GM23338 (cell line): Measurements from ENCODE around the gene SLC35F1. TPM values are rescaled to one million over a fixed set of nuclear protein-coding genes. Genes with fewer than 3 reads are reported as not detected.

Source experiments
- ATAC-seq: fragments of 200-7000 bp; cut with Tn5 transposase; 3 replicates; pipeline ENCODE4 v1.9.1; 2020
- DNase-seq: peaks from one replicate; pipeline ENCODE4 v3.0.0-alpha.2; 2015; ENCODE audit warnings: low spot score
- H2AFZ ChIP-seq: fragments of 200-600 bp; sonication (generic); 2 replicates; pipeline ENCODE4 v1.8.0; 2016; ENCODE audit warnings: antibody characterized with exemption, mild to moderate bottlenecking, moderate library complexity
- H3F3A ChIP-seq: fragments of 200-600 bp; sonication (generic); replicated peaks from 2 replicates; pipeline ENCODE4 v1.8.0; 2017; ENCODE audit warnings: antibody characterized with exemption, mixed run types, low read depth
- H3K27ac ChIP-seq: fragments of 200-600 bp; sonication (generic); 2 replicates; pipeline ENCODE4 v1.6.1; 2016; ENCODE audit warnings: low read depth
- H3K27me3 ChIP-seq: fragments of 200-600 bp; sonication (generic); 2 replicates; pipeline ENCODE4 v1.8.0; 2016; ENCODE audit warnings: mild to moderate bottlenecking, mixed run types, moderate library complexity; ENCODE audit not compliant: insufficient read depth
- H3K36me3 ChIP-seq: fragments of 200-600 bp; sonication (generic); 2 replicates; pipeline ENCODE4 v1.8.0; 2016; ENCODE audit warnings: mild to moderate bottlenecking; ENCODE audit not compliant: insufficient read depth
- H3K4me1 ChIP-seq: fragments of 200-600 bp; sonication (generic); 2 replicates; pipeline ENCODE4 v1.8.0; 2016; ENCODE audit warnings: mild to moderate bottlenecking, moderate library complexity; ENCODE audit not compliant: insufficient read depth
- H3K4me2 ChIP-seq: fragments of 200-600 bp; sonication (generic); 2 replicates; pipeline ENCODE4 v1.7.1; 2017; ENCODE audit warnings: mixed run types
- H3K4me3 ChIP-seq: fragments of 200-600 bp; sonication (generic); 2 replicates; pipeline ENCODE4 v1.6.1; 2016; ENCODE audit warnings: mixed run types
- H3K79me2 ChIP-seq: fragments of 200-600 bp; sonication (generic); replicated peaks from 2 replicates; pipeline ENCODE4 v1.8.0; 2017; ENCODE audit warnings: mild to moderate bottlenecking; ENCODE audit not compliant: insufficient read depth
- H3K9me2 ChIP-seq: fragments of 200-600 bp; sonication (generic); 2 replicates; pipeline ENCODE4 v1.8.0; 2017; ENCODE audit not compliant: insufficient read depth
- H4K20me1 ChIP-seq: fragments of 200-600 bp; sonication (generic); replicated peaks from 2 replicates; pipeline ENCODE4 v1.8.0; 2017; ENCODE audit warnings: mild to moderate bottlenecking; ENCODE audit not compliant: insufficient read depth
- H3K27ac Mint-ChIP-seq: 2 replicates; pipeline ENCODE4 v1.8.0; 2020; ENCODE audit warnings: inconsistent platforms, mild to moderate bottlenecking, moderate library complexity, mixed read lengths
- H3K27me3 Mint-ChIP-seq: 3 replicates; pipeline ENCODE4 v1.8.0; 2022; ENCODE audit warnings: low read depth, mild to moderate bottlenecking, moderate library complexity, mixed read lengths, inconsistent platforms; ENCODE audit not compliant: insufficient read depth, poor library complexity
- H3K36me3 Mint-ChIP-seq: 3 replicates; pipeline ENCODE4 v1.8.0; 2021; ENCODE audit warnings: low read depth, mild to moderate bottlenecking, inconsistent platforms, moderate library complexity, mixed read lengths
- H3K4me1 Mint-ChIP-seq: 3 replicates; pipeline ENCODE4 v1.8.0; 2020; ENCODE audit warnings: mild to moderate bottlenecking, inconsistent platforms, mixed read lengths
- H3K4me3 Mint-ChIP-seq: 3 replicates; pipeline ENCODE4 v1.8.0; 2021; ENCODE audit warnings: moderate library complexity, mild to moderate bottlenecking, inconsistent platforms, mixed read lengths
- H3K9me3 Mint-ChIP-seq: 3 replicates; pipeline ENCODE4 v1.8.0; 2020; ENCODE audit warnings: moderate library complexity, mild to moderate bottlenecking, inconsistent platforms, mixed read lengths
- CREB1 ChIP-seq: fragments of 250-450 bp; sonication (Bioruptor Pico); IDR thresholded peaks from 2 replicates; pipeline ENCODE4 v1.5.0; 2020; ENCODE audit warnings: low read depth, mild to moderate bottlenecking, moderate library complexity
- EZH2 ChIP-seq: fragments of 200-600 bp; sonication (generic); IDR thresholded peaks from one replicate; pipeline ENCODE4 v1.8.0; 2017; ENCODE audit warnings: antibody characterized with exemption, mild to moderate bottlenecking, low read depth; ENCODE audit not compliant: unreplicated experiment
- EZH2phosphoT487 ChIP-seq: fragments of 200-600 bp; sonication (generic); IDR thresholded peaks from one replicate; pipeline ENCODE4 v1.8.1; 2018; ENCODE audit warnings: antibody characterized with exemption; ENCODE audit not compliant: unreplicated experiment
- JUNB ChIP-seq: IDR thresholded peaks from one replicate; pipeline ENCODE4 v1.6.1; 2016; ENCODE audit warnings: antibody characterized with exemption; ENCODE audit not compliant: unreplicated experiment
- NANOG ChIP-seq: IDR thresholded peaks from 2 replicates; pipeline ENCODE4 v1.6.1; 2016; ENCODE audit warnings: antibody characterized with exemption, borderline replicate concordance
- STAT1 ChIP-seq: IDR thresholded peaks from one replicate; pipeline ENCODE4 v1.6.1; 2016; ENCODE audit warnings: antibody characterized with exemption; ENCODE audit not compliant: unreplicated experiment
- ZNF114 ChIP-seq: fragments of 250-450 bp; sonication (Bioruptor Pico); IDR thresholded peaks from 2 replicates; pipeline ENCODE4 v1.5.0; 2020; ENCODE audit warnings: mild to moderate bottlenecking, moderate library complexity
- polyA plus RNA-seq: library from polyadenylated mRNA; unstranded; fragments of >200 nt; fragmentation: Nextera tagmentation; extraction: Ambion mirVana; gene quantifications from 2 replicates; pipeline ENCODE4 v1.2.1, GENCODE V29; 2016
- total RNA-seq: library from RNA; depleted of rRNA; stranded (reverse); fragments of >200 nt; shearing (Covaris generic); gene quantifications from 2 replicates; pipeline ENCODE4 v1.2.3, GENCODE V29; 2014
- TF ChIP-seq, protein P1 (sequence below), 2 experiments: fragments of 200-600 bp in 1 of 2; sonication (generic) in 1 of 2; conservative IDR thresholded peaks; 2 replicates each; pipeline versions ENCODE4 v1.5.1 to v1.6.1; 2016 to 2017; ENCODE audit warnings: antibody characterized with exemption in 2 of 2, low read depth in 2 of 2, mild to moderate bottlenecking in 2 of 2, moderate library complexity in 1 of 2
- TF ChIP-seq, protein P2 (sequence below): IDR thresholded peaks from 2 replicates; pipeline ENCODE4 v1.6.1; 2016; ENCODE audit warnings: antibody characterized with exemption
- TF ChIP-seq, protein P3 (sequence below): IDR thresholded peaks from one replicate; pipeline ENCODE4 v1.6.1; 2018; ENCODE audit warnings: antibody characterized with exemption; ENCODE audit not compliant: unreplicated experiment

The SLC35F1 gene
- total and polyA plus RNA-seq, 2 experiments from 2014 or later = 3.0 to 10.3 TPM

- H3K9me3 Mint-ChIP-seq = peaks cover 16% of the 10 kb centered on the region
- Histone ChIP-seq H4K20me1 (no peaks in the 10 kb centered on the region), H3K79me2 (no peaks in the 10 kb centered on the region), H3K36me3 (no peaks in the 10 kb centered on the region), H3K4me2 (no peak overlapping the region), H3K9me2 (peaks cover 4% of the 10 kb centered on the region; the same call in 1 of the 2 replicates), H3K27ac (no peak overlapping the region), H3K4me3 (no peak overlapping the region), H3F3A (no peaks in the 10 kb centered on the region), H2AFZ (no peak overlapping the region), H3K4me1 (no peaks in the 10 kb centered on the region), H3K27me3 (no peaks in the 10 kb centered on the region)
- ATAC-seq = no peak
- no peak for DNase-seq
- TF ChIP-seq CREB1 (CRISPR knock-in tag) = no peak
- no peak for TF ChIP-seq ZNF114 (CRISPR knock-in tag)
- TF ChIP-seq, protein P1, sequence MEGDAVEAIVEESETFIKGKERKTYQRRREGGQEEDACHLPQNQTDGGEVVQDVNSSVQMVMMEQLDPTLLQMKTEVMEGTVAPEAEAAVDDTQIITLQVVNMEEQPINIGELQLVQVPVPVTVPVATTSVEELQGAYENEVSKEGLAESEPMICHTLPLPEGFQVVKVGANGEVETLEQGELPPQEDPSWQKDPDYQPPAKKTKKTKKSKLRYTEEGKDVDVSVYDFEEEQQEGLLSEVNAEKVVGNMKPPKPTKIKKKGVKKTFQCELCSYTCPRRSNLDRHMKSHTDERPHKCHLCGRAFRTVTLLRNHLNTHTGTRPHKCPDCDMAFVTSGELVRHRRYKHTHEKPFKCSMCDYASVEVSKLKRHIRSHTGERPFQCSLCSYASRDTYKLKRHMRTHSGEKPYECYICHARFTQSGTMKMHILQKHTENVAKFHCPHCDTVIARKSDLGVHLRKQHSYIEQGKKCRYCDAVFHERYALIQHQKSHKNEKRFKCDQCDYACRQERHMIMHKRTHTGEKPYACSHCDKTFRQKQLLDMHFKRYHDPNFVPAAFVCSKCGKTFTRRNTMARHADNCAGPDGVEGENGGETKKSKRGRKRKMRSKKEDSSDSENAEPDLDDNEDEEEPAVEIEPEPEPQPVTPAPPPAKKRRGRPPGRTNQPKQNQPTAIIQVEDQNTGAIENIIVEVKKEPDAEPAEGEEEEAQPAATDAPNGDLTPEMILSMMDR (conservative IDR thresholded peaks at IDR 0.05; ENCODE audit: low read depth in 2 of 2) = no peak
- TF ChIP-seq, protein P2, sequence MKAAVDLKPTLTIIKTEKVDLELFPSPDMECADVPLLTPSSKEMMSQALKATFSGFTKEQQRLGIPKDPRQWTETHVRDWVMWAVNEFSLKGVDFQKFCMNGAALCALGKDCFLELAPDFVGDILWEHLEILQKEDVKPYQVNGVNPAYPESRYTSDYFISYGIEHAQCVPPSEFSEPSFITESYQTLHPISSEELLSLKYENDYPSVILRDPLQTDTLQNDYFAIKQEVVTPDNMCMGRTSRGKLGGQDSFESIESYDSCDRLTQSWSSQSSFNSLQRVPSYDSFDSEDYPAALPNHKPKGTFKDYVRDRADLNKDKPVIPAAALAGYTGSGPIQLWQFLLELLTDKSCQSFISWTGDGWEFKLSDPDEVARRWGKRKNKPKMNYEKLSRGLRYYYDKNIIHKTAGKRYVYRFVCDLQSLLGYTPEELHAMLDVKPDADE = no peak
- TF ChIP-seq, protein P3, sequence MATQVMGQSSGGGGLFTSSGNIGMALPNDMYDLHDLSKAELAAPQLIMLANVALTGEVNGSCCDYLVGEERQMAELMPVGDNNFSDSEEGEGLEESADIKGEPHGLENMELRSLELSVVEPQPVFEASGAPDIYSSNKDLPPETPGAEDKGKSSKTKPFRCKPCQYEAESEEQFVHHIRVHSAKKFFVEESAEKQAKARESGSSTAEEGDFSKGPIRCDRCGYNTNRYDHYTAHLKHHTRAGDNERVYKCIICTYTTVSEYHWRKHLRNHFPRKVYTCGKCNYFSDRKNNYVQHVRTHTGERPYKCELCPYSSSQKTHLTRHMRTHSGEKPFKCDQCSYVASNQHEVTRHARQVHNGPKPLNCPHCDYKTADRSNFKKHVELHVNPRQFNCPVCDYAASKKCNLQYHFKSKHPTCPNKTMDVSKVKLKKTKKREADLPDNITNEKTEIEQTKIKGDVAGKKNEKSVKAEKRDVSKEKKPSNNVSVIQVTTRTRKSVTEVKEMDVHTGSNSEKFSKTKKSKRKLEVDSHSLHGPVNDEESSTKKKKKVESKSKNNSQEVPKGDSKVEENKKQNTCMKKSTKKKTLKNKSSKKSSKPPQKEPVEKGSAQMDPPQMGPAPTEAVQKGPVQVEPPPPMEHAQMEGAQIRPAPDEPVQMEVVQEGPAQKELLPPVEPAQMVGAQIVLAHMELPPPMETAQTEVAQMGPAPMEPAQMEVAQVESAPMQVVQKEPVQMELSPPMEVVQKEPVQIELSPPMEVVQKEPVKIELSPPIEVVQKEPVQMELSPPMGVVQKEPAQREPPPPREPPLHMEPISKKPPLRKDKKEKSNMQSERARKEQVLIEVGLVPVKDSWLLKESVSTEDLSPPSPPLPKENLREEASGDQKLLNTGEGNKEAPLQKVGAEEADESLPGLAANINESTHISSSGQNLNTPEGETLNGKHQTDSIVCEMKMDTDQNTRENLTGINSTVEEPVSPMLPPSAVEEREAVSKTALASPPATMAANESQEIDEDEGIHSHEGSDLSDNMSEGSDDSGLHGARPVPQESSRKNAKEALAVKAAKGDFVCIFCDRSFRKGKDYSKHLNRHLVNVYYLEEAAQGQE = no peak
- TF ChIP-seq JUNB = no peak
- peaks cover 2% of the 10 kb centered on the region for H3K27me3 Mint-ChIP-seq
- no peak overlapping the region for H3K4me3 Mint-ChIP-seq
- peaks cover 15% of the 10 kb centered on the region; the same call in 2 of the 3 replicates for H3K36me3 Mint-ChIP-seq
- no peak overlapping the region for H3K27ac Mint-ChIP-seq
- peaks cover 3% of the 10 kb centered on the region; the same call in 1 of the 3 replicates for H3K4me1 Mint-ChIP-seq
These were observed 270.7 kb downstream of the SLC35F1 start for GRCh38 chr6:118177720-118178119.

DNA sequence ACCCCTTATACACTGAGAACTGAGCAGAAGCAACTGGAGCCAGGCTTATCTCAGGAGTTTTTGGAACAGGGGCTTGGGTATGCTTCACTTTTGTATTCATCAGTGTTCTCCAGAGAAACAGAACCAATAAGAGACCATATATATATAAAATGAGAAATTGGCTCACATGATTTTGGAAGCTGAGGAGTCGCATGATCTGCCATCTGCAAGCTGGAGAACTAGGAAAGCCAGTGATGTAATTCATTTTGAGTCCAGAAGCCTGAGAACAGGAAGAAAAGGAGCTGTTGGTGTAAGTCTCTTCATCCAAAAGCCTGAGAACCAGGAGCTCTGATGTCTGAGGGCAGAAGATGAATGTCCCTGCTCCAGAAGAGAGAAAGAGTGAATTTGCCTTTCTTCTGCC, 272.0 kb downstream of the SLC35F1 start:
- Histone ChIP-seq H3K4me2 (no peak overlapping the region), H3K9me2 (peaks cover 4% of the 10 kb centered on the region; the same call in 1 of the 2 replicates), H3K27me3 (no peaks in the 10 kb centered on the region), H3K27ac (no peak overlapping the region), H4K20me1 (no peaks in the 10 kb centered on the region), H3K36me3 (no peaks in the 10 kb centered on the region), H3K4me1 (no peaks in the 10 kb centered on the region), H3K4me3 (no peak overlapping the region), H3K79me2 (no peaks in the 10 kb centered on the region), H2AFZ (no peak overlapping the region), H3F3A (no peaks in the 10 kb centered on the region)
- no peak for DNase-seq
- Mint-ChIP-seq H3K4me3 (no peak overlapping the region), H3K9me3 (peaks cover 5% of the 10 kb centered on the region), H3K36me3 (peaks cover 8% of the 10 kb centered on the region; the same call in 2 of the 3 replicates), H3K4me1 (peaks cover 3% of the 10 kb centered on the region; the same call in 1 of the 3 replicates), H3K27ac (no peak overlapping the region), H3K27me3 (peaks cover 2% of the 10 kb centered on the region)
- ATAC-seq = no peak
- TF ChIP-seq JUNB (no peak), NANOG (no peak), STAT1 (no peak), EZH2phosphoT487 (no peak), EZH2 (no peak)
- TF ChIP-seq, protein P2 = no peak
- TF ChIP-seq, protein P3 = no peak
